HEK293 (cell line): Measurements from ENCODE around the gene BBS9.

Source experiments
- CTCF ChIA-PET: fragments of 350-600 bp; formaldehyde crosslinking; extraction: SDS; loops from one replicate; lab custom pipeline; 2021; ENCODE audit warnings: antibody characterized with exemption; lab: Yijun Ruan, JAX
- POLR2A ChIA-PET: fragments of 300-600 bp; formaldehyde crosslinking; extraction: SDS; loops from one replicate; lab custom pipeline; 2020; ENCODE audit warnings: antibody characterized with exemption, inconsistent platforms; lab: Yijun Ruan, JAX
- H3K27ac ChIP-seq: fragments of 200-500 bp; sonication (Bioruptor generic); 2 replicates; pipeline ENCODE4 v1.5.1; 2014; ENCODE audit warnings: low read depth, low read length, control low read depth, inconsistent platforms; ENCODE audit errors: extremely low read depth
- H3K36me3 ChIP-seq, 2 experiments: fragments of 200-500 bp in 1 of 2; sonication (Bioruptor generic) in 1 of 2; 1 replicate in 1 of 2; 2 replicates in 1 of 2; pipeline ENCODE4 v1.5.1; 2014 to 2017; ENCODE audit warnings: inconsistent platforms in 2 of 2, low read length in 2 of 2; ENCODE audit not compliant: control insufficient read depth in 2 of 2, insufficient read depth in 1 of 2
- H3K4me1 ChIP-seq: fragments of 200-500 bp; sonication (Bioruptor generic); 2 replicates; pipeline ENCODE4 v1.5.1; 2014; ENCODE audit warnings: mild to moderate bottlenecking, low read length, inconsistent platforms; ENCODE audit not compliant: control insufficient read depth, insufficient read depth
- H3K4me3 ChIP-seq: 2 replicates; pipeline ENCODE4 v1.5.1; 2011; ENCODE audit warnings: low read depth, mild to moderate bottlenecking, control low read depth, low read length, moderate library complexity
- H3K9me3 ChIP-seq: fragments of 200-500 bp; sonication (Bioruptor generic); 2 replicates; pipeline ENCODE4 v1.5.1; 2014; ENCODE audit warnings: low read depth, low read length, inconsistent platforms; ENCODE audit not compliant: control insufficient read depth, insufficient read depth
- BCL11B ChIP-seq: fragments of 450-650 bp; formaldehyde crosslinking; IDR thresholded peaks from 2 replicates; pipeline ENCODE4 v1.5.1; 2016; ENCODE audit warnings: low read depth, missing biosample characterization, missing genetic modification characterization
- ELK4 ChIP-seq: IDR thresholded peaks from 2 replicates; pipeline ENCODE4 v1.6.1; 2011; ENCODE audit warnings: mild to moderate bottlenecking, low read depth, low read length, borderline replicate concordance
- GLIS2 ChIP-seq: fragments of 450-650 bp; formaldehyde crosslinking; IDR thresholded peaks from 2 replicates; pipeline ENCODE4 v1.5.1; 2016; ENCODE audit warnings: missing biosample characterization, missing genetic modification characterization
- HOXA7 ChIP-seq: sonication (generic); formaldehyde crosslinking; IDR thresholded peaks from 2 replicates; pipeline ENCODE4 v1.8.1; 2022; ENCODE audit warnings: missing genetic modification reagents, borderline replicate concordance
- KLF7 ChIP-seq: fragments of 450-650 bp; formaldehyde crosslinking; IDR thresholded peaks from 2 replicates; pipeline ENCODE4 v1.5.1; 2016; ENCODE audit warnings: missing biosample characterization, missing genetic modification characterization, borderline replicate concordance
- PRDM1 ChIP-seq: fragments of 450-650 bp; formaldehyde crosslinking; IDR thresholded peaks from 2 replicates; pipeline ENCODE4; 2016; ENCODE audit warnings: missing biosample characterization, missing genetic modification characterization
- YY2 ChIP-seq: fragments of 450-650 bp; formaldehyde crosslinking; IDR thresholded peaks from 2 replicates; pipeline ENCODE4 v1.5.1; 2016; ENCODE audit warnings: missing biosample characterization, missing genetic modification characterization
- ZBTB10 ChIP-seq: fragments of 450-650 bp; formaldehyde crosslinking; IDR thresholded peaks from 2 replicates; pipeline ENCODE4 v1.5.1; 2016; ENCODE audit warnings: missing biosample characterization, missing genetic modification characterization
- ZBTB11 ChIP-seq: fragments of 450-650 bp; formaldehyde crosslinking; conservative IDR thresholded peaks from 2 replicates; pipeline ENCODE4 v1.5.1; 2016; ENCODE audit warnings: low read depth, missing biosample characterization, missing genetic modification characterization
- ZIC2 ChIP-seq: fragments of 450-650 bp; formaldehyde crosslinking; IDR thresholded peaks from 2 replicates; pipeline ENCODE4 v1.5.1; 2016; ENCODE audit warnings: missing biosample characterization, missing genetic modification characterization
- ZNF132 ChIP-seq: fragments of 450-650 bp; formaldehyde crosslinking; IDR thresholded peaks from 2 replicates; pipeline ENCODE4 v1.5.1; 2017; ENCODE audit warnings: missing biosample characterization, missing genetic modification characterization, borderline replicate concordance
- ZNF18 ChIP-seq: fragments of 450-650 bp; formaldehyde crosslinking; IDR thresholded peaks from 2 replicates; pipeline ENCODE4 v1.5.1; 2016; ENCODE audit warnings: missing biosample characterization, missing genetic modification characterization
- ZNF292 ChIP-seq: fragments of 450-650 bp; formaldehyde crosslinking; IDR thresholded peaks from 2 replicates; pipeline ENCODE4 v1.5.1; 2016; ENCODE audit warnings: low read depth, missing biosample characterization, missing genetic modification characterization, borderline replicate concordance
- ZNF324 ChIP-seq: fragments of 450-650 bp; formaldehyde crosslinking; IDR thresholded peaks from 2 replicates; pipeline ENCODE4 v1.5.1; 2016; ENCODE audit warnings: missing biosample characterization, missing genetic modification characterization
- ZNF366 ChIP-seq: fragments of 450-650 bp; formaldehyde crosslinking; conservative IDR thresholded peaks from 2 replicates; pipeline ENCODE4 v1.5.1; 2016; ENCODE audit warnings: missing biosample characterization, missing genetic modification characterization
- ZNF423 ChIP-seq: fragments of 450-650 bp; formaldehyde crosslinking; IDR thresholded peaks from 2 replicates; pipeline ENCODE4 v1.5.1; 2016; ENCODE audit warnings: missing biosample characterization, missing genetic modification characterization
- ZNF426 ChIP-seq: fragments of 450-650 bp; formaldehyde crosslinking; IDR thresholded peaks from 2 replicates; pipeline ENCODE4 v1.5.1; 2017; ENCODE audit warnings: missing biosample characterization, missing genetic modification characterization, mild to moderate bottlenecking, inconsistent platforms, moderate library complexity
- ZNF558 ChIP-seq: fragments of 450-650 bp; formaldehyde crosslinking; IDR thresholded peaks from 2 replicates; pipeline ENCODE4 v1.5.1; 2016; ENCODE audit warnings: missing biosample characterization, missing genetic modification characterization
- ZNF707 ChIP-seq: fragments of 450-650 bp; formaldehyde crosslinking; IDR thresholded peaks from 2 replicates; pipeline ENCODE4 v1.5.1; 2016; ENCODE audit warnings: missing biosample characterization, missing genetic modification characterization
- ZNF777 ChIP-seq: fragments of 450-650 bp; formaldehyde crosslinking; IDR thresholded peaks from 2 replicates; pipeline ENCODE4 v1.5.1; 2017; ENCODE audit warnings: missing biosample characterization, missing genetic modification characterization, borderline replicate concordance
- ZNF792 ChIP-seq: fragments of 450-650 bp; formaldehyde crosslinking; IDR thresholded peaks from 2 replicates; pipeline ENCODE4 v1.5.1; 2016; ENCODE audit warnings: missing biosample characterization, missing genetic modification characterization
- ZNF843 ChIP-seq: fragments of 450-650 bp; formaldehyde crosslinking; IDR thresholded peaks from 2 replicates; pipeline ENCODE4 v1.5.1; 2016; ENCODE audit warnings: missing biosample characterization, missing genetic modification characterization

BBS9 gene

GRCh38 chr7:33563651-33564050, 434.3 kb downstream of the BBS9 start (continued):
- TF ChIP-seq ZBTB10 (tag by site-specific recombination) (no peak), ZNF707 (tag by site-specific recombination) (no peak), PRDM1 (tag by site-specific recombination) (no peak)

GRCh38 chr7:33578166-33578565, 448.8 kb downstream of the BBS9 start:
- peaks cover 15% of the 10 kb centered on the region for H3K4me1 ChIP-seq
- ChIA-PET CTCF (no interaction called here), POLR2A (no interaction called here)
- no peak for TF ChIP-seq ZNF843
- TF ChIP-seq ZBTB11 (tag by site-specific recombination) = no peak
- no peak for TF ChIP-seq ZIC2 (tag by site-specific recombination)
- TF ChIP-seq ZNF558 (tag by site-specific recombination) = no peak
- no peak for TF ChIP-seq ZNF426 (tag by site-specific recombination)
- no peak for TF ChIP-seq ZNF707 (tag by site-specific recombination)
- TF ChIP-seq ZNF132 (tag by site-specific recombination) = no peak
- no peak for TF ChIP-seq ZNF792
- TF ChIP-seq GLIS2 = no peak
- TF ChIP-seq ZNF18 (tag by site-specific recombination) = no peak
- TF ChIP-seq HOXA7 (CRISPR knock-in tag) = no peak
- TF ChIP-seq ZNF324 (tag by site-specific recombination) = no peak
- no peaks in the 10 kb centered on the region for H3K9me3 ChIP-seq
- no peaks in the 10 kb centered on the region for H3K36me3 ChIP-seq
- H3K4me3 ChIP-seq = no peak overlapping the region
- H3K27ac ChIP-seq = no peak overlapping the region

GRCh38 chr7:33578881-33579672, 449.7 kb downstream of the BBS9 start:
- CTCF ChIA-PET = interaction anchor here (0.7 to 1.1 kb wide), 2 partner anchors 119 to 138 kb away, joined by 3 read pairs; no protein-coding TSS in a partner anchor
- POLR2A ChIA-PET = no interaction called here
- TF ChIP-seq KLF7 (tag by site-specific recombination) (no peak), YY2 (tag by site-specific recombination) (no peak), BCL11B (no peak), ZNF292 (tag by site-specific recombination) (no peak), ELK4 (no peak), ZNF366 (tag by site-specific recombination) (no peak), ZNF777 (no peak), ZNF423 (no peak)
- H3K4me3 ChIP-seq = no peak overlapping the region
- H3K36me3 ChIP-seq = no peaks in the 10 kb centered on the region
- H3K9me3 ChIP-seq = no peaks in the 10 kb centered on the region
- H3K27ac ChIP-seq = no peak overlapping the region
- H3K4me1 ChIP-seq = peaks cover 15% of the 10 kb centered on the region
